Neutrophil (primary cell): ENCODE results near the gene CELF2.
A peak's percentile ranks its signal among the peaks of the same experiment; 100 is the strongest.

Source experiments
- H3K27ac ChIP-seq: fragments of 200-600 bp; sonication (generic); 2 replicates; pipeline ENCODE4 v1.5.1; 2016; ENCODE audit warnings: mild to moderate bottlenecking, moderate library complexity
- H3K27me3 ChIP-seq: fragments of 200-600 bp; sonication (generic); 2 replicates; pipeline ENCODE4 v1.6.0; 2016; ENCODE audit warnings: mild to moderate bottlenecking
- H3K36me3 ChIP-seq: fragments of 200-600 bp; sonication (generic); 2 replicates; pipeline ENCODE4 v1.5.1; 2017
- H3K4me1 ChIP-seq, 2 experiments: fragments of 200-600 bp in 1 of 2; sonication (generic) in 1 of 2; 1 replicate in 1 of 2; 2 replicates in 1 of 2; pipeline versions ENCODE4 v1.5.1 to v1.6.1; 2013 to 2016; ENCODE audit warnings: low read depth in 1 of 2, low read length in 1 of 2, mild to moderate bottlenecking in 1 of 2, moderate library complexity in 1 of 2; ENCODE audit not compliant: control insufficient read depth in 1 of 2, insufficient read depth in 1 of 2
- H3K4me3 ChIP-seq, 2 experiments: fragments of 200-600 bp in 1 of 2; sonication (generic) in 1 of 2; 1 replicate in 1 of 2; 2 replicates in 1 of 2; pipeline ENCODE4 v1.5.1; 2013 to 2016; ENCODE audit warnings: low read depth in 1 of 2, low read length in 1 of 2, mild to moderate bottlenecking in 1 of 2, moderate library complexity in 1 of 2
- H3K9me3 ChIP-seq: fragments of 200-600 bp; sonication (generic); 2 replicates; pipeline ENCODE4 v1.5.1; 2016
- CTCF ChIP-seq: fragments of 200-600 bp; sonication (generic); IDR thresholded peaks from 2 replicates; pipeline ENCODE4 v1.5.1; 2016; ENCODE audit warnings: antibody characterized with exemption

CELF2 gene

GRCh38 chr10:11332846-11333245 lies 315.2 kb downstream of the CELF2 start:
- no peak overlapping the region for H3K4me3 ChIP-seq
- no peaks in the 10 kb centered on the region for H3K4me1 ChIP-seq
- H3K36me3 ChIP-seq: peaks cover 98% of the 10 kb centered on the region
- peak overlapping the region; percentile 3 for H3K27ac ChIP-seq
- TF ChIP-seq CTCF: no peak
- no peaks in the 10 kb centered on the region for H3K9me3 ChIP-seq
- no peaks in the 10 kb centered on the region for H3K27me3 ChIP-seq

- Histone ChIP-seq H3K27ac (peak overlapping the region; percentile 67), H3K4me1 (no peaks in the 10 kb centered on the region), H3K36me3 (peaks cover 89% of the 10 kb centered on the region), H3K27me3 (no peaks in the 10 kb centered on the region), H3K9me3 (no peaks in the 10 kb centered on the region), H3K4me3 (no peak overlapping the region)
- TF ChIP-seq CTCF: no peak
Observed at GRCh38 chr10:11334436-11334835, 316.8 kb downstream of the CELF2 start.

GRCh38 chr10:11335167-11335652 lies 317.5 kb downstream of the CELF2 start:
- H3K4me3 ChIP-seq: no peak overlapping the region
- TF ChIP-seq CTCF: no peak
- H3K9me3 ChIP-seq: no peaks in the 10 kb centered on the region
- peaks cover under 1 to 5% of the 10 kb centered on the region in 2 experiments for H3K4me1 ChIP-seq
- H3K36me3 ChIP-seq: peaks cover 81% of the 10 kb centered on the region
- no peaks in the 10 kb centered on the region for H3K27me3 ChIP-seq
- peak overlapping the region; percentile 67 for H3K27ac ChIP-seq

- H3K27ac ChIP-seq: peak overlapping the region; percentile 67
- peaks cover 8 to 12% of the 10 kb centered on the region in 2 experiments for H3K4me1 ChIP-seq
- H3K9me3 ChIP-seq: no peaks in the 10 kb centered on the region
- no peak for TF ChIP-seq CTCF
- H3K4me3 ChIP-seq: no peak overlapping the region
- peaks cover 74% of the 10 kb centered on the region for H3K36me3 ChIP-seq
- no peaks in the 10 kb centered on the region for H3K27me3 ChIP-seq
Observed at GRCh38 chr10:11335881-11336430, 318.3 kb downstream of the CELF2 start.

GRCh38 chr10:11336722-11337162 lies 319.1 kb downstream of the CELF2 start:
- Histone ChIP-seq H3K36me3 (peaks cover 66% of the 10 kb centered on the region), H3K4me3 (no peak overlapping the region), H3K27me3 (no peaks in the 10 kb centered on the region), H3K4me1 (peaks cover 16 to 20% of the 10 kb centered on the region in 2 experiments), H3K27ac (peak overlapping the region; percentile 24), H3K9me3 (no peaks in the 10 kb centered on the region)
- no peak for TF ChIP-seq CTCF
